GM18508 (cell line): Measurements from ENCODE around the gene MAGI2.

ENCODE experiments used
- ATAC-seq: cut with Tn5 transposase; IDR thresholded peaks from one replicate; pipeline ENCODE4 v1.9.1; 2021; ENCODE audit warnings: moderate number of reproducible peaks; ENCODE audit not compliant: insufficient read depth, unreplicated experiment

MAGI2 gene

DNA sequence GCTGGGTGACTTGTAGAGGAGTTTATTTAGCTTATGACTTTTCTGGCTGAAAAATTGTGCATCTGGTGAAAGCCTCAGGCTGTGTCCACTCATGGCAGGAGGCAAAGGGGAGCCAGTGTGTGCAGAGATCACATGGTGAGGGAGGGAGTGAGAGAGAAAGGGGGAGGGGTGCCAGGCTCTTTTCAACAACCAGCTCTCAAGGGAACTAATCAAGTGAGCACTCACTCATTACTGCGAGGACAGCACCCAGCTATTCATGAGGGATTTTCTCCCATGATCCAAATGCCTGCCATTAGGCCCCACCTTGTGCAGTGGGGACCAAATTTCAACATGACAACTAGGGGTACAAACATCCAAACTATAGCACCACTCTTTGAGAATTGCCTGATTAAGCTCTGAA lies 590.2 kb downstream of the MAGI2 start:
- ATAC-seq = no peak

DNA sequence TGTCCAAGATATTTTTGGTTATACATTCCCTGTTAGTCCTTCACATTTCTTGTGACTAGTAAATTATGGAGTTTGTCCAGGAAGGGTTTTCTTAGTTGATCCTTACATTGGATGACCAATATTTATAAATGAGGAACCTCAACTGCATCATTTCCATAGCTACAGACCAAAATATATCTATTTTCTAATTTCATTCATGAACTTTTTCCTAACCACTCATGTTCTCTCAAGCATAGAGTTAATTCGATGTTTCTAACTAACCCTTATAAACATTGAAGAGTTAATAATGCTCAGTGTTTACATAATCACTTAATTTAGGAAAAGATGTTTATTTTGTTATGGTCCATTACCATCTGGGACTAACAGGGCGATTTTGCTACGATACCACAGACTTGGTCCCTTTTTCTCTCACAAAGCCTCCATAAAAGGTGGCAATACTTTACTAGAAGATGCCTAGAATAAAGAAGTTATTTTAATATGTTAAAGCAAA lies 591.0 kb downstream of the MAGI2 start:
- ATAC-seq = no peak

DNA sequence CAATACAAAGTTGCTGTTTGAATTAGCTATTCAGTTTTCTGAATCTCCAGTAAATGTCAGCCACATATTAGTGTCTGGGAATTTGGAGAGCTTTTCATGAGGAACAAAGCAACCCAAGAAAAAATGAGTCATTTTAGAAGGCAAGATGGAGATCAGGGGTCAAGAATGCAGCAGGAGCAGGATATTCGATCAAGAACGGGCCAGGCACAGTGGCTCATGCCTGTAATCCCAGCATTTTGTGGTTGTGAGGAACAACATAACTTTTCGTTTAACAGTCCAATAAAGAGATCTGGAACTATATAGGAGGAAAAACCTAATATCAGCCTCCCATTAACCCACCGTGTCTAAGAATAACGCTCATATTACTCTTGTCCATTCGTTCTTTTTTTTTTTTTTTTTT lies 600.5 kb downstream of the MAGI2 start:
- ATAC-seq = no peak

DNA sequence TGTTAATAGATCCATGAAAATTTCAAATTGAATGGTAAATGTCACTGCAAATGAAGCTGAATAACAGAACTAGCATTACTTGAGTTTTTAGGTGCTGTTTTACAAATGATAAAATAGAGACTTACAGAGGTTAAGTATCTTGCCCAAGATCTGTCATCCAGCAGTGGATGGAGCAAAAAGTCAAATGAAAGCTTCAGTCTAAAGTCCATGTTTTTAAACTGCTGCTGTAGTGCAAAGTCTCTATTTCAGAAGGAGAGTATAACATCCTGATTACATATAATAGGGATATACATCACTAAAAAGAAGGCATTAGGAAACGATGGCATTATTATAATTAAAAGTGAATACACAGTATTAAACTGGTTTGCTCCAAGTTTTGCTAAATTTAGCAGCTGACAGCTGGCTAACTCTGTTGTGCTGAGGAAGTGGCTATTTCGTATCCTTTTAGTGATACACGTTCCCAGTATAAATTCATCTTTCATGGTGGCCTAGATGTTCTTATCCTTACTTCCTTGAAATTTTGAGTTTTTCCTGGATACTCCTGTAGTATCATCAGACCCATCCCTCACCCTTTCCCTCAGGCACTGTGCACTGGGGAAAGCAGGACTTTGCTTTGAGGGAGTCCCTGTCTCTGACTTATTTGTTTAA lies 603.2 kb downstream of the MAGI2 start:
- ATAC-seq = no peak

DNA sequence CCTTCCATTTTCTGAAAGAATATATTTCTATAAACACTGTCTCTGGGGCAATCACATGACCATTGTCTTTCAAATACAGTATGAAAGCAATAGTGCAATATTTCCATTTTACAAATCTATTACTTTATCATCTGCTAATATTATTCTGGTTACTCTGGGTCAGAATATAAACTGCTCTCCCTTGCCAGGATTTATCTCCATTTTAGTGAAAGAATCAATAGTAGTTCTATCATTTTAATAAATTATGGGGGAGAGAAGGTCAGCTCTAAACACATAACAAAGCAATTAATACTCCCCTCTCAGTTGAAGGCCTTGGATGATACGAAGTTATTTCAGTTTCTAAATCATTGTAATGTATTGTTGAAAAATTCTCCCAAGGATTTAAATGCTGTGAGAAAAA lies 608.3 kb downstream of the MAGI2 start:
- ATAC-seq = no peak

DNA sequence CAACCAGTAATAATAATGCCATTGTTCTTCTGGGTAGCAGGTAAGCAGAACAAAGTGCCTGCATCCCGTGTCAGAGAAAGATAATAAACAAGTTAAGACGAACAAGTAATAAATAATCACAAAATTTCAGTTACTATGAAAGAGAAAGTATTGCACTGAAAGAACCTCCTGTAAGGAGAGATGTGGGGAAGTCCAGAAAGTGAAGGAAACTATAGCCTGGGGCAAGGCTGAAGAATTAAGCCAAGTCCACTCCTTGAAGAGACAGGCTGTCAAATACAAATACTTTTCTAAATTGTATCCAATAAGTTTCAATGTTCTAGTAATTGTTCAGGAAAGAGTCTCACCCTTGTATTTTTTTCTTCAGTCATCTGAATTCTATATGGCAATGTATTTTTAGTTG lies 611.4 kb downstream of the MAGI2 start:
- no peak for ATAC-seq

DNA sequence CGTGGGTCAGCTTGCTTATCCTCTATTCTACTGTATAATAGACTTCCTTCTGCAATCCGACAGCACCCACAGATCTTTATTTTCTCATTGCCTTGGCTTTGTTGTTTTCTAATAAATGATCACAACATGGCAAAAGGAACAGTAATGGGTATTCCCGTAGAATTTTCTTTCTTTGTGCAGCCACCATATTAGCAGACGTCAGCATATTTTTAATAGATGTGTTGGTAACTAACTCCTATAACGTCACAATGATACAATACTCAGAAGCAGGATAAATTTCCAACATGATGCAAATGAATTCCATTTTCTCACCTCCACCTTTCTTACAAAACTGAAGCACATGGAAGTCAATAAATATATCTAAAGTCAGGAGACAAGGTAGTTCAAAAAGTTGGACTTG lies 617.6 kb downstream of the MAGI2 start:
- no peak for ATAC-seq

DNA sequence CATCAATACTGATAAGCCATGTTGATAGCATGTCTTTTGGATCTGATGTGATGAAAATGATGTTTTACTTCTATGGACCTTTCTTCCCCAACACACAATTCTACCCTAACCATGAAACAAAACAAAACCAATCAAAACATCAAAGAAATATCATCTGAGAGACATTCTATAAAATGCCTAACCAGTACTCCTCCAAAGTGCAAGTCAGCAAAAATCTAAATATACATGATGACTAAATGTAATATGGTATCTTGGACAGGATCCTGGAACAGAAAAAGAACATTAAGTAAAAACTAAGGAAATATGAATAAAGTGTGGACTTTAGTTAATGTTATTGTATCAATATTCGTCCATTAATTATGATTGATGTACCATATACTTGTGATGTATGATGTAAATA lies 625.1 kb downstream of the MAGI2 start:
- ATAC-seq = no peak

DNA sequence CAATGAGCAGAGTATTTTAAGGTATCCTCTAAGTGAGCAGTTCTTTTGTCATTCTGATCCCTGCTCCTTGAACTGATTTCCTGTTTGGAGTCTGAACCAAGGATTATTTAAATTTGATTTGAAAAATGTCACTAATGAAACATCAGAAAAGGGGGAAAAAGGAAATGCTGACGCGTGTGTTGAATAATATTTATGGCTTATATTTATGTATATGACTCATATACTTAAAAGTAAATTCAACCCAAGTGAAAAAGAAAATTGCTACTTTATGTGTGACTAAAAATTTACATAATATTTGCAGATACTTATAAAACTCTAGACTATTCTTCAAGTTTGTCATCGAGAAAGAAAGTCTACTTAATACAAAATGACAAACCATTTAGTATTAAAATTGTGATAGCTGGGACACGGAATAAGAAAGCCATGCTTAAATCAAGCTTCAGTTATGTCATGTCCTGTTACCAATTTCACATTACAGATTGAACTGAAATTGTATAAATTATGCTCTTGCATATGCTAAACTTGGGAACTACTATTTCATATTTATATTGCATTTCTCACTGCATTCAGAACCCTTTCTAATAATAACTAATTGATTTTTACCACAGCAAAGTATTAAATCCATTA lies 649.9 kb downstream of the MAGI2 start:
- ATAC-seq = no peak

DNA sequence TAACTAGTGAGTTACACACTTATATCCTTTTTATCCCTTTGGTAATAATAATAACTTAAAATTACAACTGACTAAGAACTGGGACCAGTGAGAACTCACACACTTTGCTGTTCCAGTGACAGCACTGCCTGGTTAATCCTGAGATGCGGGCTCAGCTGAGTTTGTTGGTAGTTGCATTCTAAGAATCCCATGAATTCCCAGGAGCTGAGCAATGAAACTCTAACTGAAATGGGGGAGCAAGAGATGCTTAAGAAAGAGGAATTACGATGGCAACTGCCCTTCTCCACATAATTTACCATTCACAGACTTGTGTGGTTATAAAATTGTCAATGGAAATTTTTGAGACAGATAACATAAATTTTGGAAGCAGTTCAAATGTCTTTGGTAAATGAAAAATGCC lies 659.4 kb downstream of the MAGI2 start:
- ATAC-seq = no peak

DNA sequence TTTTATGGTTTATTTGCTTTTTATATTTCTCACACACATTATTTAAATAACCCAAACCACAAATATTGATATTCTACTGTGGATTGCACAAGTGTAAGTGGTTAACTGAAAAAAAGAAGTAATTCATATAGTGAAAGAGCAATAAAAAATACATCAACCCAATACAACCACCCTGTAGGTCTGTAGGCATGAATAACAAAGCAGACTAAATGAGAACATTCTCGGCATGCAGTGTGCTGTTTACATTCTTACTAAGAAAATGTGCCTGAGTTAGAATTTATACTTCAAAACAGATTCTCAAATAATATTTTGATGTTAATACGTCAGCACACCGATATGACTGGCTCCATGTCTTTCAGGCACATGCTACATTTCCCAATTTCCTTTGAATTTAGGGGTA lies 660.8 kb downstream of the MAGI2 start:
- ATAC-seq = no peak

DNA sequence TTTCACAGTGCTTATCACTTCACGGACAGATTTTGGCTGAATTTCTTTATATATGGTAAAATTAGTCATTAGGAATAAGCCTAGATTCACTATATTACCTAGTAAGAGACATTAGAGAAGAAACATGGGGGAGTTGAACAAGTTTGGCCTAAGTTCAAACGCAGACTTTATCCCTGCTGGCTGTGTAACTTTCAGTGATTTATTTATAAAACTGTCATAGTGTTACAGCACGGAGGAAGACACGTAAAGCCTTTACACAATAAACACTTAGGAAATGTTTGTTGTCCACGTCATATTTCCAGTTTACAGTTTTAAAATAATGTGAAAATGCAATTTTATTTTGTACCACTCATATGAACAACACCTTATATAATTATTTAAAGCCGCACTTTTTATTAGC lies 661.5 kb downstream of the MAGI2 start:
- no peak for ATAC-seq

DNA sequence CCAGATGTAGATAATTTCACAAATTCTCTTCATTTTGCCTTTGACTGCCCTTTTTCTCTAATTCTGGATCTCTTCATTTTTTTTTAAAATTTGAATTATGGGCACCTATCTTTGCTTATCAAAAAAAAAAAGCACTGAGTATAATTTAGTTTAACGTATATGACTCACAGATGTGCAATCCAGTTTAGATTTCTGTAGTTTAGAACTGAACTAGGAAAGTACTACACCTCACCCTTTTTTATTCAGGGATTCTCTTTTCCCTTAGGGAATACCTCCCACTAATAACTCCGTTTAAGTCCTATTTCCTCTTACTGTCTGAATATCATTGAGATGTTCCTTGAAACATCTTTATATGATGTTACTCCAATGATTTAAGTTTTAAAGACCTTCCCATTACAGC lies 665.0 kb downstream of the MAGI2 start:
- ATAC-seq = no peak

DNA sequence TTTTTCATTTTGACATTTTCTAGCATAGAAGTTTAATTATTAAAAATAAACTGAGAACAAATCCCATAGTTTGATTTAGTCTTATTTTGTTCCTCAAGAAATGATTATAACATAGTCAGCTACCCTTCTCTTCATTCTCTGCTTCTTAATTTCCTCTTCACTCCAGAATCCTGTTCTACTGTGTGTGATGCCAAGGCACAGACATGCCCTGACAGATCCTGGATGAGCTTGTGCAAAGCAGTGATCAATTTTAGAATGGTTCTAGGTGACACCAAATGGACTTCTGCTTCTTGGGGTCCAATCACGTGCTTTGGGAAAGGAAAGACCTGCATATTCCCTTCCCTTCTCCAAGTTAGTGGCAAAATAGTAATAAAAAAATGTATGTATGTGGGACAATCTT lies 665.6 kb downstream of the MAGI2 start:
- no peak for ATAC-seq

DNA sequence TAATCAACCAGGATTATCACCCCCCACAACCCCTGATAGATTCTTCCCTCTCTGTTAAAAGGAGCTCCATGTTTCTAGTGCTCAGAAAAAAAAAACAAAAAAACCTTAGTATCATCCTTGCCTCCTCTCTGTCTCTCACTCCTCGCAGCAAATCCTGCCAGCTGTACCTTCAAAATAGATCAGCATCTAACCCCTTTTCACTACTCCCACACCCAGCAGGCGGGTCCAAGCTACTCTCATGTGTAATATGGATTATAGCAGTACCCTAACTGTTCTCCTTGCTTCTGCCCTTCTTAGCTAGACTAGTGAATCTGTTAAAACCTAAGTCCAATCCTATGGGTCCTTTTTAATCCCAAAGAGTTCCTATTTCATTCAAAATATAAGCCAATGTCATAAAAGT lies 667.4 kb downstream of the MAGI2 start:
- no peak for ATAC-seq

DNA sequence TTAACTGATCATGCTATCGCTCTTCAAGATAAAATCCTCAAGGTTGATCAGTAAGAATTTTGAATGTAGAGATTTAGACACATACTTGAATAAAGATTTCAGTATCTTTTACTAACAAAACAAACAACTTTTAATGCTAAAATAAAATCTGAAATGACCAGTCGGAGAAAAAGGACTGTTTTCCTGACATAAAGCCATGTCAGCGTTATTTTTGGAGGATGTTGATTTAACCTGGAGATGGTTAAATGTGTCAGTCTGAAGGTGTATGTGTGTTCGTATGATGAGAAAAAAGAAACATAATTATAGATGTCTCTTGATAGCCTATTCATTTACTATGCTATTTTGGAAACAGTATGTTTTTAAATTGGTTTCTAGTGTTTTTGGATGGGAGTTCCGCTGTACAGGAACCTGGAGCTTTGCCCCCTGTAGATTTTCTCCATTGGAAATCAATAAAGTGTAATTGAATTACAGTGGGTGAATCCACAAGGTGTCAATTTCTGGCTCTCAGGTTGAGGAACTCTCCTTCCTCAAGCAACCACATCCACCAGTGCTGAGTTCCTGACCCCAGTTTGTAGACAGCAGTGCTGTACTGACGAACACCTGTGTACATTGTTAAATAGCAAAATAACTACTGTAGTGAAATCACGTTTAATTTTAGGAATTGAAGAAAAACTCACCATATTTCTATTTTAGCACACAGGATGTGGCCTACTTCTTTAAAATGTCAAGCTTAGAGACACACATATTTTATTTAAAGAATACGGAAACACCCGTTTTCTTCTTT lies 670.1 kb downstream of the MAGI2 start:
- no peak for ATAC-seq

DNA sequence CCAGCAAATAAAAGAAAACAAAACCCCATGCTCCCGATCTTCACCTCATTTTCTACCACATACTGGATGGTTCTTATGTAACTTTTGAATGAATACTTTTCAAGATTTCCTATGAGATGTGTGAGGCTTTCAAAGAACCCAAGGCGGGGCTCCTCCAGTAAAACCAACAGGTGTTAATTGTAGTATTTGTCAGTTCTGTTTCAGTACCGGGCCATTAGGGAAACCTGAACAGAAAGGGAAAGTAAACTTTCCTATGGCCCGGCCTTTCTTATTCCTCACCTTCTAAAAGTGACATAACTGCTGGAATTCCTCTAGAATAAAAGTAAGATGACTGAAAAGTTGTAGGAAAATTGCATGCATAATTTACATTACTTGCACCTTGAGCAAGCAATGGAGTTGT lies 672.9 kb downstream of the MAGI2 start:
- ATAC-seq = no peak

DNA sequence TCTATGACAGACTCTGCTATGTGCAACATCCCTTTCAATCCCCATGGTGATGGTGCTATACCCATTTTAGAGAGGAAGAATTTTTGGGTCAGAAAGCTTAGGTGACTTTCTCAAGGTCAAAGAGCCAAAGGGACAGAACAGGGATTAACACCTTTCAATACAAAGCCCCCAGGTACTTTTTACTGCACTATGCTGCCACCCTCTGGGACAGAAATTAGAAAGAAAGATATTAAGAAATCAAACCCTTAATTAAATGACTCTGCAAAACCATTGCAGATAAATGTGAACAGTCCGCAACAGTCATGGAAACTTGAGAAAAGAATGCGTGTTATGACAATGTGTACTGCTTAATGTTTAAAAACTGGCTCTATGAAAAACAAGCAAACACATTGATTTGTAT lies 673.7 kb downstream of the MAGI2 start:
- ATAC-seq = no peak

DNA sequence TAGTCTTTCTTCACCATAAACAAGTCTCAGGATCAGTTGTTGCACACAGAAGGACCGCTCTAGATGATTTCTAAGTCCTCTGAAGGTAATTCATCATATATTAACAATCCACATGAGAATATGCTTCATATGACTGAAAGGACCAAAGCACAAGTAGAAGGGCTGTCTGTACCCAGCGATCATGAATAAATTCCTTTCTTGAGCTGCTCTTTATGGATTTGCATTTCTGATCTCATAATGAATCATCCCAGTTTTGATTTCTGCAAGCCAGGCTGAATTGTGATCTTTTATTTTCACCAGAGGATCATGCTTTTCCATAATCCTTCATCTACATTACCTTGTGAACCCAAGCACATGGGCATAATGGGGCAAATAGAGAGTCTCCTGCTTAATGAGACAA lies 675.6 kb downstream of the MAGI2 start:
- no peak for ATAC-seq

DNA sequence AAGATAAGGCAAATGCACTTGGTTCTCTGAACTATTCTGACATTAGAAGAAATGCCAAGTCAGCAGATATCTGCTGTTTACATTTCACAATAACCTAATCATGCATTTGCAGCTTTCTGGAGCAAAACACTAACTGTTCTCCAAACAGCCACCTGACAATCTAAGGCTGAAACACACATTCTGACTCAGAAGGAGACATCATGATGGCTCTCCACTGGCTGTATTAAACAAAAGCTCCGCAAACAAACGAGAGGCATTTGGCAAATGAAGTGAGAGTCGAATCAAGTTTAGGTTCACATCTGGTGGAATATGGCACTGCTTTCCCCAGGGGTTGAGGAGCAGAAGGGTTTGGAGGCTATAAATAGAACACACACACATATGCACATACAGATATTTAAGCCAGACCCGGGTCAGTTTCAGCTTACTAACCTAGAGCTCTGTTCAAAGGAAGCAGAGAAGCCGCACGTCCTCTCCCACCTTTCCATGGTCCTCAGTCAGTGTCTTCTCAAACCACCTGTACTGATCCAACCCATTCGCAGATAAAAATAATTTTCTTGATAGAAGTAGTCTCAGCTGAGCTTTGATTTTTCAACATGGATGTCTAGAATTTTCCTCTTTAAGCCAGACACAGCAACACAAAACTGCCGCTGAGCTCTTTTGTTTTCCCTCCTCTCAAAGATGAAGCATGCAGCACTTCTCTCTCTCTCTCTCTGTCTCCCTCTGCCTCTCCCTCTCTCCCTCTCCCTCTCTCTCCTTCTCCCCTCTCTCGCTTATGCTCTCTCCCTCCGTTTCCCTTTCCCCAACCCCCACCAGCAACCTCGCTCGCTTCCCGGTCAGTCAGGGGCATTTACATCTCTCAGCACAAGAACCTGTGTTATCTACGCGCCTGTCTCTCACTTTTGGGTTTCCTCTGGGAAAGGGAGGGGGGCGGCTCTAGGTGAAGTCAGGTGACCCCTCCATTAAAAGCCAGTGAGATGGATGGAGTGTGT lies 682.8 kb downstream of the MAGI2 start:
- no peak for ATAC-seq
